C4-2B (cell line): ENCODE measurements around the gene SCN9A.
"Not testable (repeated sequence)": the region's sequence is repeated elsewhere in the genome, so short reads cannot be mapped to it uniquely, and the experiment has no call there.

Source experiments
- H3K27ac ChIP-seq: fragments of 450-650 bp; 2 replicates; pipeline ENCODE4 v1.5.1; 2017
- ZFX ChIP-seq: fragments of 450-650 bp; IDR thresholded peaks from 2 replicates; pipeline ENCODE4 v1.6.1; 2017
- TF ChIP-seq, protein P1 (sequence below): fragments of 450-650 bp; conservative IDR thresholded peaks from 2 replicates; pipeline ENCODE4 v1.5.1; 2017; ENCODE audit warnings: mild to moderate bottlenecking

SCN9A gene

DNA sequence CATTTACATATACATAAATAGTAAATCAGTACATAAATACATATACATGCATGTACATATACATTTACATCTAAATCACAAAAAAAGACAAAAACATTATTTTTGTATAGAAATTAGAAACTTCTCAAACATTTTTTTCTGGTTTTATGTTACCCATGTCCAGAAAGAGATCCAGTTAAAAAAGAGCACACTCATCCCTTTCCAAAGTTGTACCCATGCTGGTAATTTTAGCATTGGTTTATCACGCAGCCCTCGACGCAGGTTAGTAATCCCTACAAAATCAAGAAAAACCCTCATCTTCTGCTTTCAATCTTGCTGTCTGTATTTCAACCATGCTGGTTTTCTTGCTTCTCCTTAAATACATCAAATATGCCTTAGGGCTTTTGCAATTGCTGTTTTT lies 10.5 kb downstream of the SCN9A start:
- H3K27ac ChIP-seq: no peak overlapping the region
- TF ChIP-seq, protein P1, sequence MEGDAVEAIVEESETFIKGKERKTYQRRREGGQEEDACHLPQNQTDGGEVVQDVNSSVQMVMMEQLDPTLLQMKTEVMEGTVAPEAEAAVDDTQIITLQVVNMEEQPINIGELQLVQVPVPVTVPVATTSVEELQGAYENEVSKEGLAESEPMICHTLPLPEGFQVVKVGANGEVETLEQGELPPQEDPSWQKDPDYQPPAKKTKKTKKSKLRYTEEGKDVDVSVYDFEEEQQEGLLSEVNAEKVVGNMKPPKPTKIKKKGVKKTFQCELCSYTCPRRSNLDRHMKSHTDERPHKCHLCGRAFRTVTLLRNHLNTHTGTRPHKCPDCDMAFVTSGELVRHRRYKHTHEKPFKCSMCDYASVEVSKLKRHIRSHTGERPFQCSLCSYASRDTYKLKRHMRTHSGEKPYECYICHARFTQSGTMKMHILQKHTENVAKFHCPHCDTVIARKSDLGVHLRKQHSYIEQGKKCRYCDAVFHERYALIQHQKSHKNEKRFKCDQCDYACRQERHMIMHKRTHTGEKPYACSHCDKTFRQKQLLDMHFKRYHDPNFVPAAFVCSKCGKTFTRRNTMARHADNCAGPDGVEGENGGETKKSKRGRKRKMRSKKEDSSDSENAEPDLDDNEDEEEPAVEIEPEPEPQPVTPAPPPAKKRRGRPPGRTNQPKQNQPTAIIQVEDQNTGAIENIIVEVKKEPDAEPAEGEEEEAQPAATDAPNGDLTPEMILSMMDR: no peak
- no peak for TF ChIP-seq ZFX

DNA sequence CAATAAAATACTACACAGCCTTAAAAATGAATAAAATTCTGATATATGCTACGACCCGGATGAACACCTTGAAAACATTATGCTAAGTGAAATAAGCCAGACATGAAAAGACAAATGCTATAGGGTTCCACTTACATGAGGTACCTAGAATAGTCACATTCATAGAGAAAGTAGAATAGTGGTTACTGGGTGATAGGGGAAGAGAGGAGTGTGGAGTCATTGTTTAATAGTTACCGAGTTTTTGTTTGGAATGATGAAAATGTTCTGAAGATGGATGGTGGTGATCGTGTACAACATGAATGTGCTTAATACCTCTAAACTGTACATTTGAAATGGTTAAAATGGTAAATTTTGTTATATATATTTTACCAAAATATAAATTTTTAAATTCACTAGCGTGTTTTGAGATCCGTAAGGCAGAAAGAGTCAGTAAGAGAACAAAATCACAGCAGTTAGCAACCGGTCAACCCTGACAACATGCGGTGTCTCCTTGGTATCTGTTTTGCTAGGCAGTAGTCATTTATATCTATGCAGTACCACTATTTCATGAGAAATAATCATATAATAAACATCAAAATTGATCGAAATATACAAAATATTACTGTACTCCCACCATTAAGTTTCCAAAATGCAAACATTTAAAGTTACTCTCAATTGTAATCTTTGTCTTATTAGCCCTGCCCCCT lies 11.1 kb downstream of the SCN9A start:
- TF ChIP-seq, protein P1: no peak
- H3K27ac ChIP-seq: no peak overlapping the region

DNA sequence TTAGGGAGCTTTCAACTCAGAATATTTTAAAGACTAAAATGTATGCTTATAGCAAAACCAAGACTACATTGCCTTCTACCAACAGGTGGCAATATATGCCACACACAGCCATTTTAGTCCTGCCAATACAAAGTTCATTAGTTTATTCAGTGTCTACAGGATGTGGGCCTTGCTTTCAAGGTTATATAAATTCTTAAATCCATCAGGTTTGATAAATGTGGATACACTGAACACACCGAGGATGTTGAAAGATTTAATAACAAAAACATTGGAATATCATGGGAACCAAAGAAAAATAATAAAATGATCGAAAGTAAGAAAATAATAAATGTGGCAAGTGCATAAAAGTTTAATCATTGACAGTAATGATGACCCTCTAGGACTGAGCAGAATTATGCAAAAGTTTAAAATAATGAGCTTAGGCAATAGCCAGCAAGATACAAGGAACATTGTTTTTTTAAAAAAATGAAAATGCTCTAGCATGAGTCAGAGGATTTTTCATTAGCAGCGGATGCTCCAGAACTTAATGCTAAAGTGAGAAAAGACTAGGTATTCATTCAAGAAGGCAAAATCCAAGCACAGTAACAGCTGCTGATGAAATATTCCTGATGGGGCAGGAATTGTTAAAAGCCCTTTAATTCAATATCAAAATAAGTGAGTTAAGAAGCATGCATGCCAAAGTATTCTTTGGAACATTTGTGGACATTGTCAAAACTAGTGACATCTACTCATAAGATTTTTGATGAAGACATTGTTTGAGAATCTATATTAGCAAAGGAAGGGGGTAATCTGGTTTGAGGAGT lies 14.2 kb downstream of the SCN9A start:
- TF ChIP-seq ZFX: no peak
- TF ChIP-seq, protein P1: peak; percentile 67
- no peak overlapping the region for H3K27ac ChIP-seq

DNA sequence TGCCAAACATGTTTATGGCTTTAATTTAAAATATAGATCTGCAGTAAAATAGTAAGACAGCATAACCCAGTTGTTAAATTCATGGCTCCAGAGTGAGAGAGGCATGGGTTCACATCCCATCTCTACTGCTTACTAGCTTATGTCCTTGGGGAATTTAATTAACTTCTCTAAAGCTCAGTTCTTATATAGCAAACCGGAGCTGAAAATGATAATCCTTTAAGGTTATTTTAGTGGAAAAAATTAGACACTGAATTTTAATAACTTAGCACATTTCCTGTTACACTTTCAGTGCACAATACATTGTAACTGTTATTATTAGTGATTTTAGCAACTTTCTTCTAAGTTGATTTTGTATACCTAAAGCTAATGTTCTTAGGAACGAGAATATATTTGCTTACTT lies 14.8 kb downstream of the SCN9A start:
- H3K27ac ChIP-seq: no peak overlapping the region
- no peak for TF ChIP-seq ZFX
- TF ChIP-seq, protein P1: no peak

DNA sequence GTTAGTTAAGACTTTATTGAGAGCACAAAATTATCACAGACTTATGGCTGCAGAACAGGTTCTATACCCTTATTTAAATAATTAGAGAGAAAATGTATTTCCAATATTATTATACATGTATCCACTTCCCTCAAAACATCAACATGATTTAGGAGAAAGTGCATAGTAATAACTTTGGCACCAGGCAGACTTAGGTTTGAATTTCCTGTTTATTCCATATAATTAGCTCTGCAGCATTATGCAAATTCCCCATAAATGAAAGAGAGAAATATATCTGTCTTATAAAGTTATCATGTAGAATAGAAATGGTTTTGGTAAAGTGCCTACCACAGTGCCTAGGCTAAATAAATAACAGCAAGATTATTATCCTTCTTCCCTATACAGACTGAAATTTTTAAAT lies 15.3 kb downstream of the SCN9A start:
- H3K27ac ChIP-seq: no peak overlapping the region
- TF ChIP-seq ZFX: no peak
- TF ChIP-seq, protein P1: no peak

DNA sequence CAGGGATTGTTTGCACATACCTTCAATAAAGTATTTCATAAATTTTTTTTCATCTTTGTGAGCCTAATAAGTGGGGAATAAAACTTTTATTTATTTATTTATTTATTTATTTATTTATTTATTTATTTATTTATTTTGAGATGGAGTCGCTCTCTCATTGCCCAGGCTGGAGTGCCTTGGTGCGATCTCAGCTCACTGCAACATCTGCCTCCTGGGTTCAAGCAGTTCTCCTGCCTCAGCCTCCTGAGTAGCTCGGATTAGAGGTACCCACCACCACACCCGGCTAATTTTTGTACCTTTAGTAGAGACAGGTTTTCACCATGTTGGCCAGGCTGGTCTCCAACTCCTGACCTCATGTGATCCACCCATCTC lies 17.8 kb downstream of the SCN9A start:
- not testable (repeated sequence) for H3K27ac ChIP-seq

DNA sequence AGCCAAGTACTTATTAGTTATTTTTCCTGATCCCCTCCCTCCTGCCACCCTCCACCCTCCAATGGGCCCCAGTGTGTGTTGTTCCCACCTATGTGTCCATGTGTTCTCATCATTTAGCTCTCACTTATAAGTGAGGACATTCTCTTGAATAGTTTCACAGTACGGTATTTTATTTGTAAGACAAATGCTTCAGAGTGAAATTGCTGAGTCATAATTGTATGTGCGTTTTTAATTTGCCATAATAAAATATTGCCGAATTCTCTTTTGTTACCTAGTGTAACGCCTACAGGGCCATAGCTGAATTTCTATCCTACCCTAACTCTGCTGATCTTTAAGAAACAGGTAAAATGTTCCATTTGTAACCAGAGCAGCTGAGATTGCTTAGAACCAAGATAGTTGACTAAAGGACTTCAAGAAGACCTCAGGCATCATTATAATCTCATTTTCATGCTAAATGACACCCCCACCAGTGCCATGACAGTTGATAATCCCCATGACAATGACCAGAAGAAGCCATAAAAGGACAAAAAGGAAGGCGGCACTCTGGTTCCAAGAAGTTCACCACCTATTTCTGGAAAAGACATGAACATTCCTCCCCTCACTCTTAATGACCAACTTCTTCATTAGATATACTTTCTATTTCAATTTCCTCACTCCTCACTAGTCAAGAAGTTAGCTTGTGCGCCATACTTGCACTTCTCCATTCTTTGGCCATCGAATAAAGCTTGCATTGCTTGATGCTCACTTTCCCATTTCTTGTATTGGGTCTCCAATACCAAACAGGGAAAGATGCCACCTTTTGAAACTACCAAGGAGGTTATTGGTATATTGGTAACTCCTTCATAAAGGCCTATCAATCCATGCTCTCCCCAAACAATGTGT lies 18.4 kb downstream of the SCN9A start:
- TF ChIP-seq, protein P1: no peak
- TF ChIP-seq ZFX: no peak
- no peak overlapping the region for H3K27ac ChIP-seq
